ENCODE results near the gene FCRL4.

The FCRL4 gene

GRCh38 chr1:157532569-157532968 is 65.3 kb downstream of the FCRL4 start:
- ATAC-seq = no peak
- TF ChIP-seq BACH2 (CRISPR knock-in tag; IDR thresholded peaks at IDR 0.05; ENCODE audit: borderline replicate concordance) (no peak), ZNF565 (CRISPR knock-in tag; conservative IDR thresholded peaks at IDR 0.05; ENCODE audit: low read depth) (no peak), CREB5 (CRISPR knock-in tag; IDR thresholded peaks at IDR 0.05; ENCODE audit: low read depth) (no peak), ZFP3 (CRISPR knock-in tag; IDR thresholded peaks at IDR 0.05) (no peak), PATZ1 (CRISPR knock-in tag; IDR thresholded peaks at IDR 0.05; ENCODE audit: borderline replicate concordance) (no peak), TSHZ2 (CRISPR knock-in tag; IDR thresholded peaks at IDR 0.05) (no peak), ZNF8 (CRISPR knock-in tag; IDR thresholded peaks at IDR 0.05) (no peak), ARNTL (CRISPR knock-in tag; IDR thresholded peaks at IDR 0.05; ENCODE audit: borderline replicate concordance, low read depth) (no peak), ZNF70 (CRISPR knock-in tag; IDR thresholded peaks at IDR 0.05) (no peak), ESRRG (CRISPR knock-in tag; IDR thresholded peaks at IDR 0.05) (no peak), OSR1 (CRISPR knock-in tag; IDR thresholded peaks at IDR 0.05) (no peak), ZC3H10 (CRISPR knock-in tag; IDR thresholded peaks at IDR 0.05) (no peak), CSRNP3 (CRISPR knock-in tag; IDR thresholded peaks at IDR 0.05) (no peak), SNAI2 (CRISPR knock-in tag; IDR thresholded peaks at IDR 0.05) (no peak), TOX (CRISPR knock-in tag; IDR thresholded peaks at IDR 0.05; ENCODE audit: borderline replicate concordance) (no peak), TCF4 (CRISPR knock-in tag; IDR thresholded peaks at IDR 0.05; ENCODE audit: borderline replicate concordance) (no peak), ISL1 (CRISPR knock-in tag; IDR thresholded peaks at IDR 0.05) (no peak)

GRCh38 chr1:157523774-157524493 is 74.0 kb downstream of the FCRL4 start:
- TF ChIP-seq ZNF70 (CRISPR knock-in tag; IDR thresholded peaks at IDR 0.05) (no peak), CSRNP3 (CRISPR knock-in tag; IDR thresholded peaks at IDR 0.05) (no peak), CSDC2 (CRISPR knock-in tag; IDR thresholded peaks at IDR 0.05) (no peak), RARB (CRISPR knock-in tag; IDR thresholded peaks at IDR 0.05) (no peak), OSR1 (CRISPR knock-in tag; IDR thresholded peaks at IDR 0.05) (no peak), TCF4 (CRISPR knock-in tag; IDR thresholded peaks at IDR 0.05; ENCODE audit: borderline replicate concordance) (no peak), TSHZ2 (CRISPR knock-in tag; IDR thresholded peaks at IDR 0.05) (no peak)
- ATAC-seq = 0 out of 3 replicates have a peak, but pooled peaks have one; percentile 34
